K562 (cell line): ENCODE results near the gene CNNM3. TPM values are rescaled to one million over a fixed set of nuclear protein-coding genes. Genes with fewer than 3 reads are reported as not detected.

Experiments used
- ATF7 ChIP-seq: fragments of 450-650 bp; IDR thresholded peaks from 2 replicates; pipeline ENCODE4 v1.7.1; 2014; ENCODE audit warnings: mild to moderate bottlenecking, moderate library complexity
- CAMTA2 ChIP-seq: fragments of 250-450 bp; sonication (Bioruptor Pico); conservative IDR thresholded peaks from 2 replicates; pipeline ENCODE4 v1.5.1; 2022
- CBFB ChIP-seq: sonication (generic); formaldehyde crosslinking; IDR thresholded peaks from 2 replicates; pipeline ENCODE4 v1.4.0; 2020; ENCODE audit warnings: mild to moderate bottlenecking, missing genetic modification reagents
- HNRNPUL1 ChIP-seq: fragments of 200-400 bp; formaldehyde crosslinking; IDR thresholded peaks from 2 replicates; pipeline ENCODE4 v1.6.1; 2017; ENCODE audit warnings: low read length
- IFI16 ChIP-seq: fragments of 250-450 bp; sonication (Bioruptor Pico); IDR thresholded peaks from 2 replicates; pipeline ENCODE4 v2.1.2; 2022; ENCODE audit warnings: mild to moderate bottlenecking, inconsistent platforms
- NR2C2 ChIP-seq, 2 experiments: fragments of 200-800 bp in 1 of 2; sonication (Bioruptor generic) in 1 of 2; sonication (generic) in 1 of 2; formaldehyde crosslinking in 1 of 2; IDR thresholded peaks; 2 replicates each; pipeline versions ENCODE4 v1.6.1 to v1.8.0; 2016 to 2022; ENCODE audit warnings: mild to moderate bottlenecking in 1 of 2, missing compliant biosample characterization in 1 of 2, missing genetic modification characterization in 1 of 2, missing genetic modification reagents in 1 of 2
- PHB2 ChIP-seq: fragments of 450-650 bp; IDR thresholded peaks from 2 replicates; pipeline ENCODE4 v1.6.1; 2017; ENCODE audit warnings: low read depth
- PRPF4 ChIP-seq: fragments of 200-400 bp; formaldehyde crosslinking; IDR thresholded peaks from one replicate; pipeline ENCODE4 v1.6.1; 2017; ENCODE audit warnings: low read length, low read depth, mild to moderate bottlenecking; ENCODE audit not compliant: insufficient read depth, poor library complexity, severe bottlenecking
- RAD51 ChIP-seq: fragments of 450-650 bp; IDR thresholded peaks from 2 replicates; pipeline ENCODE4 v1.7.1; 2016; ENCODE audit warnings: low read depth, mild to moderate bottlenecking, borderline replicate concordance
- RHOXF2B ChIP-seq: fragments of 250-450 bp; sonication (Bioruptor Pico); conservative IDR thresholded peaks from 2 replicates; pipeline ENCODE4 v1.5.1; 2021
- TAL1 ChIP-seq: fragments of 450-650 bp; IDR thresholded peaks from 2 replicates; pipeline ENCODE4 v1.6.1; 2016; ENCODE audit warnings: mild to moderate bottlenecking
- ZNF140 ChIP-seq: fragments of 250-450 bp; sonication (Bioruptor Pico); IDR thresholded peaks from 2 replicates; pipeline ENCODE4 v1.8.0; 2021; ENCODE audit warnings: moderate library complexity, mild to moderate bottlenecking, inconsistent platforms
- ZNF280B ChIP-seq: fragments of 250-450 bp; sonication (Bioruptor Pico); IDR thresholded peaks from 2 replicates; pipeline ENCODE4 v1.5.1; 2021; ENCODE audit warnings: mild to moderate bottlenecking
- ZNF518B ChIP-seq: fragments of 250-450 bp; sonication (Bioruptor Pico); IDR thresholded peaks from 2 replicates; pipeline ENCODE4 v1.5.0; 2021; ENCODE audit warnings: mild to moderate bottlenecking, moderate library complexity
- ZNF696 ChIP-seq: fragments of 250-450 bp; sonication (Bioruptor Pico); conservative IDR thresholded peaks from 2 replicates; pipeline ENCODE4 v1.4.0; 2020; ENCODE audit warnings: mild to moderate bottlenecking, moderate library complexity
- ZNF699 ChIP-seq: fragments of 250-450 bp; sonication (Bioruptor Pico); IDR thresholded peaks from 2 replicates; pipeline ENCODE4 v1.8.0; 2021; ENCODE audit warnings: mild to moderate bottlenecking, moderate library complexity; ENCODE audit not compliant: insufficient replicate concordance
- polyA plus RNA-seq, 8 experiments: library from polyadenylated mRNA; depleted of rRNA in 4 of 8; stranded (reverse) in 5 of 8; unstranded in 3 of 8; fragments of >200 nt; fragmentation: Nextera tagmentation in 2 of 8; fragmentation: Illumina TruSeq in 1 of 8; extraction: Ambion mirVana in 2 of 8; extraction: Trizol in 1 of 8; gene quantifications; 2 replicates each; pipeline versions ENCODE4 v1.2.1 to v1.2.3, GENCODE V29; 2011 to 2014; ENCODE audit warnings: inconsistent platforms in 1 of 8, missing spikeins in 1 of 8
- total RNA-seq, 7 experiments: library from RNA; depleted of rRNA in 6 of 7; stranded (reverse); fragments of >200 nt in 6 of 7; fragmentation: Illumina TruSeq in 2 of 7; extraction: Trizol in 2 of 7; gene quantifications; 2 replicates each; pipeline versions ENCODE4 v1.2.1 to v1.2.3, GENCODE V29; 2011 to 2021; ENCODE audit warnings: low replicate concordance in 1 of 7
- TF ChIP-seq, protein P1 (sequence below): fragments of 450-650 bp; IDR thresholded peaks from 2 replicates; pipeline ENCODE4 v1.6.1; 2016
- TF ChIP-seq, protein P2 (sequence below), 2 experiments: IDR thresholded peaks; 2 replicates each; pipeline ENCODE4 v1.6.1; 2011; ENCODE audit warnings: borderline replicate concordance in 1 of 2, control low read depth in 1 of 2, low read depth in 1 of 2, low read length in 1 of 2, mild to moderate bottlenecking in 1 of 2, mixed read lengths in 1 of 2, moderate library complexity in 1 of 2; ENCODE audit not compliant: insufficient read depth in 1 of 2, insufficient read length in 1 of 2, poor library complexity in 1 of 2, severe bottlenecking in 1 of 2; ENCODE audit errors: extremely low read depth in 1 of 2
- TF ChIP-seq, protein P3 (sequence below), 2 experiments: fragments of 450-650 bp; IDR thresholded peaks; 2 replicates each; pipeline ENCODE4 v1.6.1; 2016

CNNM3 gene
- total and polyA plus RNA-seq, 9 of the 15 experiments (the other 6 are each of a cell fraction or from before 2014, with no cell fraction given) = 1.4 to 16.9 (median 6.5) TPM

DNA sequence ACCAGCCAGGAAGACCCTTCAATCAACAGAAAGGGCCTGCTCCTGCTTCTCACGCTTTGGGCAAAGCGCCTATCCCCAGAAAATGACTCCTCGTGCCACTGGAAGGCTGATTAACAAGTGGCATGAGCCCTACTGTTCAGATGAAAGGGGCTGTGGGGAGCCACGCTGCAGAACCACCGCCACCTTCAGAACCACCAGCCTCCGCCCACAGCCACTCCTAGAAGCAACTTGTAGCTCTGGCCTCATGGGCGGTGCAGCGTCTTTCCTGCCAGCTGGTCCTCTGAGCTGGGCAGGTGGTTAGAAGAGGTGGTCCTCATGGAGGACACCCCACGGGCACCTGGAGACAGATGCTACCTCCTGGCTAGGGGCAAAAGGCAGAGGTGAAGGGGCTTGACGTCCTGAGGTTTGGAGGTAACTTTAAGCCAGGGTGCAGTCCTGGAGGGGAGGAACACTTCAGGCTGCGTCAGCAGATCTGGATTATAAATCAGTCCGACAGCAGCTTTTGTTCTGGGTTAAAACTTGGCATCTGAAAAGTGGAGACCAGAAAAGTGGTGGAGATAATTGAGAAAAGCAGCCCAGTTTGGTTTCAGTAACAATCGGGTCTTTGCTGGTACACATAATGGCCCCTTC lies 54.7 kb downstream of the CNNM3 start (continued):
- TF ChIP-seq, protein P1, sequence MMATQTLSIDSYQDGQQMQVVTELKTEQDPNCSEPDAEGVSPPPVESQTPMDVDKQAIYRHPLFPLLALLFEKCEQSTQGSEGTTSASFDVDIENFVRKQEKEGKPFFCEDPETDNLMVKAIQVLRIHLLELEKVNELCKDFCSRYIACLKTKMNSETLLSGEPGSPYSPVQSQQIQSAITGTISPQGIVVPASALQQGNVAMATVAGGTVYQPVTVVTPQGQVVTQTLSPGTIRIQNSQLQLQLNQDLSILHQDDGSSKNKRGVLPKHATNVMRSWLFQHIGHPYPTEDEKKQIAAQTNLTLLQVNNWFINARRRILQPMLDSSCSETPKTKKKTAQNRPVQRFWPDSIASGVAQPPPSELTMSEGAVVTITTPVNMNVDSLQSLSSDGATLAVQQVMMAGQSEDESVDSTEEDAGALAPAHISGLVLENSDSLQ = peak; percentile 93
- TF ChIP-seq, protein P2, sequence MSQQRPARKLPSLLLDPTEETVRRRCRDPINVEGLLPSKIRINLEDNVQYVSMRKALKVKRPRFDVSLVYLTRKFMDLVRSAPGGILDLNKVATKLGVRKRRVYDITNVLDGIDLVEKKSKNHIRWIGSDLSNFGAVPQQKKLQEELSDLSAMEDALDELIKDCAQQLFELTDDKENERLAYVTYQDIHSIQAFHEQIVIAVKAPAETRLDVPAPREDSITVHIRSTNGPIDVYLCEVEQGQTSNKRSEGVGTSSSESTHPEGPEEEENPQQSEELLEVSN (IDR thresholded peaks at IDR 0.05; ENCODE audit: borderline replicate concordance in 1 of 2, extremely low read depth in 1 of 2, insufficient read depth in 1 of 2, insufficient read length in 1 of 2, low read depth in 1 of 2, low read length in 1 of 2, poor library complexity in 1 of 2, severe bottlenecking in 1 of 2) = peak in 1 of 2 experiments; percentile 19
- TF ChIP-seq ZNF518B (CRISPR knock-in tag) (no peak), TAL1 (no peak), PRPF4 (no peak), RAD51 (no peak), ZNF699 (no peak), RHOXF2B (CRISPR knock-in tag) (no peak), ATF7 (0 out of 2 replicates have a peak, but pooled peaks have one; percentile 27), NR2C2 (CRISPR knock-in tag; IDR thresholded peaks at IDR 0.05) (peak; percentile 47; the same call in 1 of the 2 replicates), NR2C2 (tag; IDR thresholded peaks at IDR 0.05) (no peak; the same call in 1 of the 2 replicates), ZNF280B (CRISPR knock-in tag) (no peak), CBFB (CRISPR knock-in tag) (0 out of 2 replicates have a peak, but pooled peaks have one; percentile 44), ZNF140 (CRISPR knock-in tag) (no peak), PHB2 (no peak), ZNF696 (CRISPR knock-in tag) (no peak), HNRNPUL1 (no peak), CAMTA2 (CRISPR knock-in tag) (no peak), IFI16 (no peak)
- TF ChIP-seq, protein P3, sequence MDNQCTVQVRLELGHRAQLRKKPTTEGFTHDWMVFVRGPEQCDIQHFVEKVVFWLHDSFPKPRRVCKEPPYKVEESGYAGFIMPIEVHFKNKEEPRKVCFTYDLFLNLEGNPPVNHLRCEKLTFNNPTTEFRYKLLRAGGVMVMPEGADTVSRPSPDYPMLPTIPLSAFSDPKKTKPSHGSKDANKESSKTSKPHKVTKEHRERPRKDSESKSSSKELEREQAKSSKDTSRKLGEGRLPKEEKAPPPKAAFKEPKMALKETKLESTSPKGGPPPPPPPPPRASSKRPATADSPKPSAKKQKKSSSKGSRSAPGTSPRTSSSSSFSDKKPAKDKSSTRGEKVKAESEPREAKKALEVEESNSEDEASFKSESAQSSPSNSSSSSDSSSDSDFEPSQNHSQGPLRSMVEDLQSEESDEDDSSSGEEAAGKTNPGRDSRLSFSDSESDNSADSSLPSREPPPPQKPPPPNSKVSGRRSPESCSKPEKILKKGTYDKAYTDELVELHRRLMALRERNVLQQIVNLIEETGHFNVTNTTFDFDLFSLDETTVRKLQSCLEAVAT (IDR thresholded peaks at IDR 0.05) = peak in 1 of 2 experiments; percentile 64; a peak in 2 of 4 replicates
